Dedifferentiated amniotic fluid mesenchymal stem cell (primary cell): ENCODE measurements around the gene NPC1.

Source experiments
- DNase-seq: peaks from one replicate; pipeline ENCODE4 v3.0.0-alpha.2; 2016; ENCODE audit errors: extremely low spot score

NPC1 gene

GRCh38 chr18:23548275-23548674 is 38.0 kb downstream of the NPC1 start:
- no peak for DNase-seq

GRCh38 chr18:23547846-23548245 is 38.5 kb downstream of the NPC1 start:
- DNase-seq: no peak

- DNase-seq: no peak
These were observed 39.0 kb downstream of the NPC1 start for GRCh38 chr18:23547306-23547705.

- DNase-seq: no peak
These were observed 41.0 kb downstream of the NPC1 start for GRCh38 chr18:23545247-23545789.

GRCh38 chr18:23542461-23542860 is 43.8 kb downstream of the NPC1 start:
- no peak for DNase-seq

- DNase-seq: no peak
These were observed 44.8 kb downstream of the NPC1 start for GRCh38 chr18:23541349-23542093.

GRCh38 chr18:23540867-23541266 is 45.4 kb downstream of the NPC1 start:
- no peak for DNase-seq

GRCh38 chr18:23539911-23540525 is 46.3 kb downstream of the NPC1 start:
- no peak for DNase-seq

- no peak for DNase-seq
These were observed 47.0 kb downstream of the NPC1 start for GRCh38 chr18:23539296-23539695.

- no peak for DNase-seq
These were observed 47.4 kb downstream of the NPC1 start for GRCh38 chr18:23538870-23539269.

GRCh38 chr18:23538001-23538400 is 48.3 kb downstream of the NPC1 start:
- no peak for DNase-seq

GRCh38 chr18:23537274-23537673 is 49.0 kb downstream of the NPC1 start:
- no peak for DNase-seq

GRCh38 chr18:23536204-23536603 is 50.1 kb downstream of the NPC1 start:
- no peak for DNase-seq

GRCh38 chr18:23534276-23534675 is 52.0 kb downstream of the NPC1 start:
- no peak for DNase-seq

GRCh38 chr18:23532848-23533247 is 53.5 kb downstream of the NPC1 start:
- no peak for DNase-seq

GRCh38 chr18:23531912-23532311 is 54.4 kb downstream of the NPC1 start:
- no peak for DNase-seq

GRCh38 chr18:23530195-23530594 is 56.1 kb downstream of the NPC1 start:
- DNase-seq: no peak

- DNase-seq: no peak
These were observed 56.7 kb downstream of the NPC1 start for GRCh38 chr18:23529604-23530003.

- DNase-seq: no peak
These were observed 57.5 kb downstream of the NPC1 start for GRCh38 chr18:23528580-23529472.

GRCh38 chr18:23526501-23527063 is 59.7 kb downstream of the NPC1 start:
- no peak for DNase-seq

- no peak for DNase-seq
These were observed 62.0 kb downstream of the NPC1 start for GRCh38 chr18:23524213-23524707.
